Stimulated activated CD8-positive, alpha-beta memory T cell treated with anti-CD3 and anti-CD28 coated beads, Interleukin-12 subunit alpha, Interleukin-12 subunit beta, amount 100 ng/mL, for 1 hour (primary cell): Measurements from ENCODE around the gene ADIRF.
"Not testable (repeated sequence)": the region's sequence is repeated elsewhere in the genome, so short reads cannot be mapped to it uniquely, and the experiment has no call there.

Experiments used
- DNase-seq: peaks from one replicate; pipeline ENCODE4 v3.0.0-alpha.2; 2020; ENCODE audit warnings: low read depth

The ADIRF gene

DNA sequence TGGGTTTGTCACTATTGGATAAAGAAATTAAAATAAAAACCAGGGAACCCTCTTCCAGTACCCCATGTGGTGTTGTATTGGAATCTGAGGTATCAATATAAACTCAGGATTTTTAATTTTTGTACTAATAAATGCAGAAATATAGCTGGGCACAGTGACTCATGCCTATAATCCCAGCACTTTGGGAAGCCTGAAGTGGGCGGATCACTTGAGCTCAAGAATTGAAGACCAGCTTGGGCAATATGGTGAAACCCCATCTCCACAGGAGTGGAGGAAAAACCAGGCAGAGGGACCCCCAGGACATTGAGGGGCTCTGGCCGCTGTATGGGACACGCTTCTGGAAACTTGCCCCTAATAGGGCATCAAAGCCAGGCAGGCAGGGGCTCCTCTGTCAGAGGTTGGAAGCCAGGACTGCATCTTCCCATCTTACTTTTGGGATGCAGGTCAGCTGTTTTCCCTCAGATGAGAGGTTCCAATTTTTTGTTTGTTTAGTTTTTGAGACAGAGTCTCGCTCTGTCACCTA, 11.1 kb downstream of the ADIRF start:
- no peak for DNase-seq

DNA sequence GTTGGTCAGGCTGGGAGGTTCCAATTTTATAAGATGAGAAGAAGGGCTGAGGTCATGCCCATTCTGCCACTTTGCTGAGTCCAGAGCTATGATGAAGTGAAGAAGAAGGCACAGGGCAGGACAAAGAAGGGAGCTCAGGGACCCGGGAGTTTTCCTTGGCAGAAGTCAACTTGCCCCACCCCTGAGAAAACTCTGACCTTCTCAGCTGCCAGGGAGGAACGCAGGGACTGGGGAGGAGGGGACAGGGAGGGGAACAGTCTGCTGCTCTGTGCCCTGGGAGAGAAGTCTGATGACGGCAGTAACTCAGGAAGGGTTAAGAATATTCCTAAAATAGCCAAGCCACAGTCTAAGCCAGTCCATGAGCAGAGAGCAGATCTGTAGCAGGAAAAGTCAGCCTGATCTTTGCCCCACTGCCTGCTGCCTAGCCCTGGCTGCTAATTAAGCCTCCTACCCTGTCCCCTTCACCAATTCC, 11.7 kb downstream of the ADIRF start:
- DNase-seq: no peak

DNA sequence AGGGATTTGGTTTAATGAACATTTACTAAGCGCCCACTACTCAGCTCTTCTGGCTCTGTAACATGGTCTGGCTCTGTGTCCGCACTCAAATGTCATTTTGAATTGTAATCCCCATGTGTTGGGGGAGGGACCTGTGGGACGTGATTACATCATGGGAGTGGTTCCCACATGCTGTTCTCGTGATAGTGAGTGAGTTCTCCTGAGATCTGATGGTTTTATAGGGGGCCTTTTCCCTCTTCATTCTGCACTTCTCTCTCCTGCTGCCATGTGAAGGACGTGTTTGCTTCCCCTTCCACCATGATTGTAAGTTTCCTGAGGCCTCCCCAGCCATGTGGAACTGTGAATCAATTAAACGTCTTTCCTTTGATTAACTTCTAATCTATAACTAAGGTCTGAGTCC, 12.7 kb downstream of the ADIRF start:
- DNase-seq: not testable (repeated sequence)

- no peak for DNase-seq
Measured at GRCh38 chr10:86981716-86982115, 13.4 kb downstream of the ADIRF start.

GRCh38 chr10:86984498-86984897, 16.2 kb downstream of the ADIRF start:
- not testable (repeated sequence) for DNase-seq

GRCh38 chr10:86988520-86988919, 20.2 kb downstream of the ADIRF start:
- DNase-seq: no peak

- not testable (repeated sequence) for DNase-seq
Measured at GRCh38 chr10:86991362-86991761, 23.1 kb downstream of the ADIRF start.

DNA sequence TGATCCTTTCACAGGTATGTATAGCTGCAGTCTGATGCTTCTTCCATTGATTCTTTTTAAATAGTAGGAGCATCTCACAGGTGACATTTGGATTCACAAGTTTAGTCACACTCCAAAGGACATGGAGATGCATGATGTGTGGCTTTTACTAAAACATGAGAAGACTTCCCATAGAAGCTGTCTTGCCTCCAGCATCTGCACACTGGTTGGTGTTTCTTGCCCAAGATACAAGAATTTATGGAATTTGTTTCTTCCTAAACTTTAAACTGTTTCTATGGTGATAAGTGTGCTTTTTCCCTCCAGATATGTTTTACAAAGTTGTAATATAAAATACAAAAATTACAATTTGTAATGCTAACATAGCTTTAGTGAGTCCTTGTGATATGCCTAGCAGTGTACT, 24.2 kb downstream of the ADIRF start:
- DNase-seq: no peak

GRCh38 chr10:86992929-86993328, 24.6 kb downstream of the ADIRF start:
- no peak for DNase-seq

DNA sequence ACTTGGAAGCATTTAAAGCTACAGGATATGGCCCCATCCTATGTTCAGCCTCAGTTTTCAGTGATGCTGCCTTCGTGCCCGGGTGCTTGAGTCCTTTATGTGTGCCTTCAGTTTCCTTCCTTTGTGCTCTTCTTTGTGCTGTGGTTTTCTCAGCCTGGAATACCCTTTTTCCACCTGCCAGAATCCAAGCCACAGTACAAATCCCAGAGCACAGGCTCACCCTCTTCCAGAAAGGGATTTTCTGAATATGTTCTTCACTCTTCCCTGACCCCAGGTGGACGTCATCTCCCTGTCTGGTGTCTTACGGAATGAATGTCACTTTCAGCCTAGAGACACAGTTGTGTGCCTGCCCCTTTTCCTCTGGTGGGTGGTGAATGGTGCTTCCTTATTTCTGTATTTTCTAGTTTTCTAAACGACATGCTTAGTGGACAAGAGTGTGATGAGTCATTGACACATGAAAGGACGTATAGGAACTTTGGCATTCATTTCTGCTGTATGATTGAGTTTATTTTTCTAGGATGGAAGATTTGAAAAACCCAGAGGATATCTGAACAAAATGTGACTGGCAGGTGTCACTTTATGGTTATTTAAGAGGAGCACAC, 31.6 kb downstream of the ADIRF start:
- not testable (repeated sequence) for DNase-seq

DNA sequence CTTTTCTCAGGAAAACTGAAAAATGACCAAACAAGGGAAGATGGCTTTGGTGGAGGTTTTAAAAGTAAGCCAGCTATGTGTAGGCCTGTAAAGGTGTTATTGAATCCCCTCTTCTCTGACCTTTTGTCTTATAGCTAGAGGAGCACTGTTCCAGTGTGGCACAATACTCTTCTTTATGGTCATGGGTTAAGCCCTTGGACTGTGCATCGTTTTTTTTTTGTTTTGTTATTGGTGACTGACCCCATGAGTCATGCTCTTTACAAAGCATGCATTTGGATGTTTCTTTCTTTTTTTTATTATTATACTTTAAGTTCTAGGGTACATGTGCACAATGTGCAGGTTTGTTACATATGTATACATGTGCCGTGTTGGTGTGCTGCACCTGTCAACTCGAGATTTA, 32.2 kb downstream of the ADIRF start:
- DNase-seq: no peak

DNA sequence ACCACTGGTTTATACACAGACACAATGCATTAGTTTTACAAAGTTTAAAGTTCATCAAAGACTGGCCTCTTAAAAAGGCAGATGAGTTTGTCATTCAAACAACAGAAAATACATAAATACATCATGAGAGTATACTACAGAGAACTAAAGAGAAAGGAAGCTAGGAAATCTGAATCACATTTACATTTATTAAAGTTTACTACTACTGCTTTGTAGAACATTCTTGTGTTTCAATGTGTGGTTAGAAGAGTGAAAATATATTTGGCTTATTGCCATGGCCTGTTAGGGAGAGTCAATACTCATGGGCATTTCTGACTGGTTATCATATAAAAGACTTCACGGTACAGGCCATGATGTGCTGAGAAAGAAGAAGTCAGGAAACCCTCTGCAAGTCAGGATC, 38.8 kb downstream of the ADIRF start:
- DNase-seq: not testable (repeated sequence)

DNA sequence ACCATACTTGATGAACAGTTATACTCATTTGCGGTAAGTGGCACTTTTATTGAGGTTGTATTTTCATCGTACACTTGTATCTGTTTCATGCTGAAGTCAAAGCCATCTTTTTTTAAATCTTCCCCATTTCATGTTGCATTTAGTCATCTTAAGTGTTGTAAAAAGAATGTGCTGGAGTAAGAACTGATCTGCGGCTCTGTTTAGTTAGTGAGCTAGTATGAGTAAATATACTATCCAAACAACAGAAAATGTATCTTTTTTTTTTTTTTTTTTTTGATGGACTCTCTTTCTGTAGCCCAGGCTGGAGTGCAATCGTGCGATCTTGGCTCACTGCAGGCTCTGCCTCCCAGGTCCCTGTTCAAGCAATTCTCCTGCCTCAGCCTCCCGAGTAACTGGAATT, 39.4 kb downstream of the ADIRF start:
- DNase-seq: not testable (repeated sequence)

DNA sequence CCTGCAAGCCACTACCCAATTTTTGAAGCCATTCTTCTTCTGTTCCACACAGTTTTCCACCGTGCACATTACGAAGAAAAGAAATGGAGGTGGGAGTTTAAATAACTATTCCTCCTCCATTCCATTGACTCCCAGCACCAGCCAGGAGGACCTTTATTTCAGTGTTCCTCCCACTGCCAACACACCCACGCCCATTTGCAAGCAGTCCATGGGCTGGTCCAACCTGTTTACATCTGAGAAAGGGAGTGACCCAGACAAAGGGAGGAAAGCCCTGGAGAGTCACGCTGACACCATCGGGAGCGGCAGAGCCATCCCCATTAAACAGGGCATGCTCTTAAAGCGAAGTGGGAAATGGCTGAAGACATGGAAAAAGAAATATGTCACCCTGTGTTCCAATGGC, 40.0 kb downstream of the ADIRF start:
- not testable (repeated sequence) for DNase-seq

- DNase-seq: not testable (repeated sequence)
Measured at GRCh38 chr10:87009134-87009696, 40.9 kb downstream of the ADIRF start.

GRCh38 chr10:87013528-87013927, 45.2 kb downstream of the ADIRF start:
- not testable (repeated sequence) for DNase-seq

GRCh38 chr10:87014986-87015716, 46.9 kb downstream of the ADIRF start:
- DNase-seq: not testable (repeated sequence)

DNA sequence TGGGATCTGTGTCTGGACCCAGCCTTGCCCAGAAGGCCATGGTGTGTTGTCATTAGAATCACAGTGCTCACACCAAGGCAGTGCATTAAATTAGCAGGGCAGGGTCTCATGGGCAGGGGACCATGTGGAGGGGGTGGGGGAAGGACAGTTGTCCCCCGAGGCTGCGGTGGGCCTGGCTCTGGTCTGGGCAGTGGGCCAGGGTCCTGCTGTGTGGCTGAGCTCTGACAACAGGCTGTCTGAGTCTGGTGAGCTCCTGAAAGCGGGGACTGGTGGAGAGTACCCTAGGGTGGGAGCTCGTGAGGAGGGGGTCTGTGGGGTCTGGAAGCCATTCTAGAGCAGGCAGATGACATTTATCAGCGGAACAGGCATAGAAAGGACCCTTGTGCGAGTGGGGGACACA, 49.8 kb downstream of the ADIRF start:
- DNase-seq: not testable (repeated sequence)

DNA sequence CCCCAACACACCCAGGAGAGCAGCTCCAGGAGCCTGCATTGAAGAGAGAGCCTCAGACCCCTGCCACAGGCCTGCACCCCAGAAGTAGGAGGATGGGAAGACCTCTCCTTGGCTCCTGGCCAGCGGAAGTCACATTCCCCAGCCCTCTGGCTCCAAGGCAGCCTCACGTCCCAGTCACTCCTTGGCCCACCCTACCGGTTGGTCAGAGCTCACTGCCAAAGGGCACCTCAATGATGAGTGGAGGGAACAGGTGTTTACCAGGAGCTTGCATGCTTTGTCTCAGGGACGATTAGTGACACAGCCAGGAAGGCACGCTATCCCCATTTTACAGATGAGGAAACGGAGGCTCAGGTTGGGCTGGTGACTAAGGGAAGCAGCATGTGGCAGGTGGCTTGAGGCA, 50.8 kb downstream of the ADIRF start:
- DNase-seq: not testable (repeated sequence)

DNA sequence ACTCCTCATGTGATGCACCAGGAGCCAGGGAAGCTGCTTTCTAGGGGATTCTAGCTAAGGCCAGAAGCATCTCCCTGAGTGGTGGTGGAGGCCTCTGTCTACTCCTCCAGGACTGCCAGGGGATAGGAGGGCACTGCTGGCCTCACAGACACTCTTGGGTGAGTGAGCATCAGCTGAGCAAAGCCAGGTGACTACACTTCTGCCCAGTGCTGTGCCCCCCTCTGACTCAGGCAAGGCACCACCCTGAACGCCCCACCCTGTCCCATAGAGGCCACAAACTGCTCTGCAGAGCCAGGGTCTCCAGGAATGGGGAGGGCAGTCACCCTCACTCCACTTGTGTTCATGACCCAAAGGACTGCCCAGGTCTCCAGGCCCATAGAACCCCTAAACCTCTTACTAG, 51.2 kb downstream of the ADIRF start:
- DNase-seq: not testable (repeated sequence)

DNA sequence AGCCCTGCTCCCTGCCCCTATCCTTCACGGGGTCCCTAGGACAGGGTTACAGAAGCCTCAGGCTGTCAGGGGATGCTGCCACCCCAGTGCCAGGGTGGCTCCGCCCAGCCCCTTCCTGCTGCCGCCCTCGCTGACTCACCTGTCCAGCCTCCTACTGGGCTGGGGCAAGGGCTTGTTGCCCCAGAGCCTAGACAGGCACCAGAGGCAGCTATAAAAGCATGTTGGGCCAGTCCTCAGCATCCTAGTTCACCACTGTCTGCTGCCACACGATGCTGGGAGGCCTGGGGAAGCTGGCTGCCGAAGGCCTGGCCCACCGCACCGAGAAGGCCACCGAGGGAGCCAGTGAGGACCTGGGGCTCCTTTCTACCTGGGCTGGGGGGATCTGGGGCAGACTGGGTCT, 51.8 kb downstream of the ADIRF start, which contains the start of gene FAM25A:
Gene FAM25A (plus strand): TSS at position 239 of the 400 bp plus-strand sequence. CDS start 31 bp downstream, at position 270.
- not testable (repeated sequence) for DNase-seq
